Stimulated activated CD8-positive, alpha-beta memory T cell treated with anti-CD3 and anti-CD28 coated beads, Interleukin-7, amount 100 ng/mL, for 48 hours (primary cell): ENCODE results near the gene MARVELD3.
"Not testable (repeated sequence)": the region's sequence is repeated elsewhere in the genome, so short reads cannot be mapped to it uniquely, and the experiment has no call there.

Experiments
- DNase-seq, 2 donors: peaks; one replicate each; pipeline ENCODE4 v3.0.0-alpha.2; 2020; ENCODE audit warnings: low read depth in 1 of 2; ENCODE audit errors: extremely low read depth in 1 of 2

Gene MARVELD3

GRCh38 chr16:71670537-71670936, 44.6 kb downstream of the MARVELD3 start:
- no peak for DNase-seq

DNA sequence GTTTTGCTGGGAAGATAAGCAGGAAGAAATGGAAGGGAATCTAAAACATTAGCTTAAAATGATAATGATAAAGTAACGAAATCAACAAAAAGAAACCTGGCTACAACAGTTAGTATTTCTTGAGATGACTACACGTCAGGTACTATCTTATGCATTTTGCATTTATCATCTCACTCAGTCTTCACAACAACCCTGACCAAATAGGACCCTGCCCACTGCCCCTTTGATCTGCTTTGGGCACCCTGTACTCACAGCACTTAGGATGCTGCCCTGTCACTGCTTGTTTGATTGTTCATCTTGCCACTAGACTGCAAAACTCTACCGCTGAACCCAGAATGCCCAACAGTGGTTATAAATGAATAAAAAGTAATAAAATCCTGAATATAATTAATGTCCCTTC, 45.2 kb downstream of the MARVELD3 start:
- DNase-seq, result no peak

DNA sequence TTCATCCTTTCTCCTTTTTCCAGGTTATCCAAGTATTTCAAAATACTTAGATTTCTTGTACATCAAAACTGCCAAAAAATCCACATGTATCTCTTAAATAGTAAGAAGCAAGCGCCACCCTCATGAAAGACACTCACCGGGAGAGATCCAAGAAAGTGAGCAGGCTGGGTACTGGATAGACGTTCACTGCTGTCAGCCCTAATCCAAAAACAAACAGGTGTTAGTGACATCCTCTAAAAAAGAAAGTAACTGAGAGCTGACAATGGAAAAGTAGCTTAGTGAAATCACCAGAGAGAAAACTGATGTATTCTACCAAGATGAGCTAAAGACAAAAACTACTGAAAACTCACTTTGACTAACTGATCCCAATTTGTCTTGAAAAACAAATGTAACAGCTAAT, 46.1 kb downstream of the MARVELD3 start:
- DNase-seq, result no peak

DNA sequence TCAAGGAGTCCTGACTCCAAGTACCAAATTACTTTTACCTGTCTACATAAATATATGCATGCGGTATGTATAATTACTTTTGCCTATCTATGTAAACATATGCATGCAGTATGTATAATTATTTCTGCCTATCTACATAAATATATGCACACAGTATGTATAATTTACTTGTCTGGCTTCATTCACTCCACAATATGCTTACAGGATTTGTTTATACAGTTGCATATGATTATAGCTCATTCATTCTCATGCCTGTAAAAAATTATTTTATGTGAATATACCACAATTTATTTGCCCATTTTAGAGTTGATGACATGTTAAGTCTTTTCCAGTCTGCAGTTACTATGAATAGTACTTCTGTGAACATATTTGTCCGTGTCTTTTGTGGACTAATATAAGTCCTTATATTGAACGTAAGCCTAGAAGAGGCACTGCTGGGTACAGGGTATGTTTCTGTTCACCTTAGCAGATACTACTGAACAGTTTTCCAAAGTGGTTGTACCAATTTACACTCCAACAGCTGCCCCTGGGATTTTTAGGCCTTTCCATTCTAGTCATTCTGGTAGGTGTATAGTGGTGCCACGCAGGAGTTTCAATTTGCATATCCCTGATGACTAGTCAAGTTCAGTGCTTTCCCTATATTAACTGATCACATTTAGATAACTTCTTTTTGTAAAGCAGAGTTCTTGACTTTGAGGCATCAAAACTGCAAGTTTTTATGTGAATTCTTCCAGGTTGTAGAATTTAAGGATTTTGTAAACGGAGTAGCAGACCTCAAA, 47.0 kb downstream of the MARVELD3 start:
- DNase-seq, result no peak

- no peak for DNase-seq
Observed at GRCh38 chr16:71673582-71673973, 47.6 kb downstream of the MARVELD3 start.

- no peak for DNase-seq
Observed at GRCh38 chr16:71674229-71674628, 48.2 kb downstream of the MARVELD3 start.

DNA sequence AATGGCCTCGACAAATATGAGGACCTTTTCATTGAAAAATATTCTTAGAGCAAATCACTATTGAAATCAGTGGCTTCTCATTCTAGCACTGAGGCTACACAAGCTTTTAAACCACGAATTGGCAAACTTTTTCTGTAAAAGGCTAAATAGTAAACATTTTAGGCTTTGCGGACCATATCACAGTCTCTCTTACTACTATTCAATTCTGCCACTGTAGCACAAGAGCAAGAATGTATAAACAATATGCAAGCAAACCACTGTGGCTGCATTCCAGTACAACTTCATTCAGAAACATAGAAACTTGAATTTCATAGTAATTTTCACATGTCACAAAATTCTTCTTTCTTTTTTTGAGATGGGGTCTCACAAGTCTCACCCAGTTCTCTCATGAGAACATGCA, 49.4 kb downstream of the MARVELD3 start:
- DNase-seq, result no peak

DNA sequence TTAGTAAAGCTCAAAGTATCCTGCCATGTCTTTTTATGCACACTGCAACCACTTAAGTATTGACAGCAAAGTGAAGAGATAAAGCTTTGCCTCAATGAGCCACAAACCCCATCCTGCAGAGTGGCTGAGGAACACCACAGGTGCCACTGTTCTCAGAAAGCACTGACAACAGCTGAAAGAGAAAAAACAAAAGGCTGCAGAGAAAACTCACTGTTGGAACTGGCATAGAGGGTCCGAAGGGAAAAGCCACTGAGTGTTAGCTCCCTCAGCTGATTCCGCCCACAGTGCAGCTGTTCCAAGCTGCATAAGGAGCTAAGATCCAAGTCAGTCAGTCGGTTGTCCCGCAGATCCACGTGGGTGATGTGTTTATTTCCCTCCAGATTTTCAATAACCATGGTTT, 50.3 kb downstream of the MARVELD3 start:
- DNase-seq, result no peak

GRCh38 chr16:71681360-71681759, 55.4 kb downstream of the MARVELD3 start:
- DNase-seq, result no peak

DNA sequence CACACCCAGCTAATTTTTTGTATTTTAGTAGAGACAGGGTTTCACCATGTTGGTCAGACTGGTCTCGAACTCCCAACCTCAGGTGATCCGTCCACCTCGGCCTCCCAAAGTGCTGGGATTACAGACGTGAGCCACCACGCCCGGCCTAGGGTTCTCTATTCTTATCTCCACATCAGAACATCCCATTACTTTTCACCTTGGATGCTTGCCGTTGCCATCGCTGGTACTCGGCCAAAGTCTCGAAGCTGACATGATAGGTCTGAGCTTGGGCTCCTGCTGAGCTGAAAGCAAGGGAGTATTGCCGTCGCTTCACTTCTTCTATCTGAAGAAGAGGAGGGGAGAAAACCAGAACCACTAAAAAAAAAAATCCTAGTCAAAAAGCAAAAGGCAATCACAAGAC, 58.3 kb downstream of the MARVELD3 start:
- DNase-seq, result not testable (repeated sequence)
